Measurements from ENCODE around the gene XPO5. TPM values are rescaled to one million over a fixed set of nuclear protein-coding genes. Genes with fewer than 3 reads are reported as not detected.

Gene XPO5
- polyA plus RNA-seq, 1 of the 3 experiments (the other 2 are of a cell fraction) = 29.5 TPM

DNA sequence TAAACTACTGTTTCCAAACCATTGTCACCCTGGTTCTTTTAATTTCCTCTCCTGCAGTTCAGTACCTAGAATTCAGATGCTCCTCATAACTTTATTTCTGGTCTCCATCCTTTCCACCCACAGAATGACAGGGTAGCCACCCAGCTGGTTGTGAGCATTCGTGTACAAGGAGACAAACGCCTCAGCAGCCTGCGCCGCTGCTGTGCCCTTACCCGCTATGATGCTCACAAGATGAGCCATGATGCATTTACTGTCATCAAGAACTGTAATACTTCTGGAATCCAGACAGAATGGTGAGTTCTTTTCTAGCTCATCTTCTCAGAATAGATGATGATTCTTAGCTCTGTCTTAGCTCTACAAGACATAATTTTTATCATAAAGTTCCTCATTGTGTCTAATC, 34.6 kb upstream of the XPO5 start (continued):
- TF ChIP-seq, protein P1, sequence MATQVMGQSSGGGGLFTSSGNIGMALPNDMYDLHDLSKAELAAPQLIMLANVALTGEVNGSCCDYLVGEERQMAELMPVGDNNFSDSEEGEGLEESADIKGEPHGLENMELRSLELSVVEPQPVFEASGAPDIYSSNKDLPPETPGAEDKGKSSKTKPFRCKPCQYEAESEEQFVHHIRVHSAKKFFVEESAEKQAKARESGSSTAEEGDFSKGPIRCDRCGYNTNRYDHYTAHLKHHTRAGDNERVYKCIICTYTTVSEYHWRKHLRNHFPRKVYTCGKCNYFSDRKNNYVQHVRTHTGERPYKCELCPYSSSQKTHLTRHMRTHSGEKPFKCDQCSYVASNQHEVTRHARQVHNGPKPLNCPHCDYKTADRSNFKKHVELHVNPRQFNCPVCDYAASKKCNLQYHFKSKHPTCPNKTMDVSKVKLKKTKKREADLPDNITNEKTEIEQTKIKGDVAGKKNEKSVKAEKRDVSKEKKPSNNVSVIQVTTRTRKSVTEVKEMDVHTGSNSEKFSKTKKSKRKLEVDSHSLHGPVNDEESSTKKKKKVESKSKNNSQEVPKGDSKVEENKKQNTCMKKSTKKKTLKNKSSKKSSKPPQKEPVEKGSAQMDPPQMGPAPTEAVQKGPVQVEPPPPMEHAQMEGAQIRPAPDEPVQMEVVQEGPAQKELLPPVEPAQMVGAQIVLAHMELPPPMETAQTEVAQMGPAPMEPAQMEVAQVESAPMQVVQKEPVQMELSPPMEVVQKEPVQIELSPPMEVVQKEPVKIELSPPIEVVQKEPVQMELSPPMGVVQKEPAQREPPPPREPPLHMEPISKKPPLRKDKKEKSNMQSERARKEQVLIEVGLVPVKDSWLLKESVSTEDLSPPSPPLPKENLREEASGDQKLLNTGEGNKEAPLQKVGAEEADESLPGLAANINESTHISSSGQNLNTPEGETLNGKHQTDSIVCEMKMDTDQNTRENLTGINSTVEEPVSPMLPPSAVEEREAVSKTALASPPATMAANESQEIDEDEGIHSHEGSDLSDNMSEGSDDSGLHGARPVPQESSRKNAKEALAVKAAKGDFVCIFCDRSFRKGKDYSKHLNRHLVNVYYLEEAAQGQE (IDR thresholded peaks at IDR 0.05; ENCODE audit: low read depth, low read length) = no peak
- no peak for TF ChIP-seq RAD21 (IDR thresholded peaks at IDR 0.05; ENCODE audit: low read length)

DNA sequence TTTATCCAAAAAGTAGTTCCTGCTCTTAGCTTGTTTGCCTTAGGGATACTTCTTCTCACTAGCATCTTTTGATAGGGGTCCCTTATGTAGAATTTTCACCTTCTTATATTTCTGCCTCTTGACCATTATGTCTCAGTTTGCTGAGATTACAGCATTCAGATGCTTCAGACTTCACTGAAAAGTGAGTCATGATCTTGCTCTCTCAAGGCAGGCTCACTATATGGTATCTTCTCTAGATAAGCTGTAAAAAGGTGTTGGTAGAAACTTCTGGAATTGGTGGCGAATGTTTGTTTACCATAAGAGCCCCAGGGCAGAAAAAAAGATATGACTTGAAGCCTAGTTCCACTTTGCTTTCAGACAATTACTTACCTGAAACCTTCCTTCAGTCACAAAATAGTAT, 33.6 kb upstream of the XPO5 start:
- no peak overlapping the region for H3K27ac ChIP-seq (ENCODE audit: low read depth in 2 of 2, low read length in 1 of 2)
- no peak for DNase-seq
- peaks cover 0 to 3% of the 10 kb centered on the region in 2 experiments; a peak in 2 of 4 replicates for H3K4me1 ChIP-seq (ENCODE audit: control insufficient read depth in 1 of 2, insufficient read depth in 2 of 2, low read depth in 1 of 2, low read length in 1 of 2)
- no peak overlapping the region for H3K9ac ChIP-seq
- peaks cover 11% of the 10 kb centered on the region for H3F3A ChIP-seq (replicated peaks; ENCODE audit: insufficient read depth)
- H3K4me3 ChIP-seq (ENCODE audit: low read depth in 2 of 2, low read length in 1 of 2) = no peak overlapping the region
- WGBS (ENCODE audit: low lambda C conversion rate) = 92% methylated on average over 1 of the region's 1 CpG
- no peaks in the 10 kb centered on the region for H4K20me1 ChIP-seq (ENCODE audit: insufficient read depth)
- no peak overlapping the region for H3K4me2 ChIP-seq
- H2AFZ ChIP-seq (ENCODE audit: low read depth) = no peak overlapping the region
- H3K9me2 ChIP-seq = no peaks in the 10 kb centered on the region
- peaks cover 22% of the 10 kb centered on the region for H3K79me2 ChIP-seq (ENCODE audit: insufficient read depth)
- H3K27me3 ChIP-seq (ENCODE audit: insufficient read depth) = no peaks in the 10 kb centered on the region
- TF ChIP-seq RFX5 (IDR thresholded peaks at IDR 0.05; ENCODE audit: low read length) (no peak), POLR2AphosphoS5 (IDR thresholded peaks at IDR 0.05; ENCODE audit: low read depth, low read length) (no peak), FOXM1 (IDR thresholded peaks at IDR 0.05; ENCODE audit: low read depth) (no peak), FOSL2 (IDR thresholded peaks at IDR 0.05; ENCODE audit: borderline replicate concordance, low read depth) (no peak)
- TF ChIP-seq, protein P2, sequence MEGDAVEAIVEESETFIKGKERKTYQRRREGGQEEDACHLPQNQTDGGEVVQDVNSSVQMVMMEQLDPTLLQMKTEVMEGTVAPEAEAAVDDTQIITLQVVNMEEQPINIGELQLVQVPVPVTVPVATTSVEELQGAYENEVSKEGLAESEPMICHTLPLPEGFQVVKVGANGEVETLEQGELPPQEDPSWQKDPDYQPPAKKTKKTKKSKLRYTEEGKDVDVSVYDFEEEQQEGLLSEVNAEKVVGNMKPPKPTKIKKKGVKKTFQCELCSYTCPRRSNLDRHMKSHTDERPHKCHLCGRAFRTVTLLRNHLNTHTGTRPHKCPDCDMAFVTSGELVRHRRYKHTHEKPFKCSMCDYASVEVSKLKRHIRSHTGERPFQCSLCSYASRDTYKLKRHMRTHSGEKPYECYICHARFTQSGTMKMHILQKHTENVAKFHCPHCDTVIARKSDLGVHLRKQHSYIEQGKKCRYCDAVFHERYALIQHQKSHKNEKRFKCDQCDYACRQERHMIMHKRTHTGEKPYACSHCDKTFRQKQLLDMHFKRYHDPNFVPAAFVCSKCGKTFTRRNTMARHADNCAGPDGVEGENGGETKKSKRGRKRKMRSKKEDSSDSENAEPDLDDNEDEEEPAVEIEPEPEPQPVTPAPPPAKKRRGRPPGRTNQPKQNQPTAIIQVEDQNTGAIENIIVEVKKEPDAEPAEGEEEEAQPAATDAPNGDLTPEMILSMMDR (IDR thresholded peaks at IDR 0.05) = no peak
- TF ChIP-seq, protein P3, sequence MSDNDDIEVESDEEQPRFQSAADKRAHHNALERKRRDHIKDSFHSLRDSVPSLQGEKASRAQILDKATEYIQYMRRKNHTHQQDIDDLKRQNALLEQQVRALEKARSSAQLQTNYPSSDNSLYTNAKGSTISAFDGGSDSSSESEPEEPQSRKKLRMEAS (IDR thresholded peaks at IDR 0.05; ENCODE audit: low read depth) = no peak
- ChIA-PET CTCF (interaction anchor here (1.1 to 3.7 kb wide), 13 partner anchors 10 to 469 kb away, joined by 3 to 39 read pairs (median 7); partner anchors contain the start of gene GTPBP2), POLR2A (interaction anchor here (1.5 kb wide), 1 partner anchor 20 kb away, joined by 5 read pairs; the partner anchor contains the start of gene GTPBP2)
- peaks cover 39 to 74% of the 10 kb centered on the region in 2 experiments for H3K36me3 ChIP-seq (replicated peaks in 1 of 2; ENCODE audit: control insufficient read depth in 1 of 2, insufficient read depth in 2 of 2, low read length in 1 of 2)
- H3K9me3 ChIP-seq = no peaks in the 10 kb centered on the region

DNA sequence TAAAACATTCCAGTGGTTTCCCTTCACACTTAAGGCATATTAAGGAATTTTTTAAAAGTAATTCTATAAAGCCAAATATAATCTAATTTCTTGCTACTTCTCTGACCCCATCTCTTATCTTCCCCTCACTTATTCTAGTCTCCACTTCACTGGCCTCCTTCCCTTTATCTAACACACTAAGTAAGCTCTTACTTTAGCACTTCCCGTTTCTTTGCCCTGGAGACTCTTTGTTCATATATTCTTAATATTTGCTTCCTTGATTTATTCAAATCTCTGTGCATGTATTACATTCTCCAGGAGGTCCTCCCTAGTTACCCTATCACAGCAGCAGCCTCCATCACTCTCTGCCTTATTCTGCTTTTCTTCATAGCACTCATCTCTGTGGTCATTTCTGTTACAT, 33.0 kb upstream of the XPO5 start:
- H3K9ac ChIP-seq = no peak overlapping the region
- peaks cover 22% of the 10 kb centered on the region for H3K79me2 ChIP-seq (ENCODE audit: insufficient read depth)
- ChIA-PET CTCF (interaction anchor here (0.6 to 3.7 kb wide), 44 partner anchors 9 to 583 kb away, joined by 3 to 39 read pairs (median 4); partner anchors contain the start of genes GTPBP2, MAD2L1BP, MRPS18A and XPO5), POLR2A (interaction anchor here (0.6 to 1.5 kb wide), 2 partner anchors 21 to 359 kb away, joined by 3 to 5 read pairs; partner anchors contain the start of gene GTPBP2)
- H3K9me3 ChIP-seq = no peaks in the 10 kb centered on the region
- H3K36me3 ChIP-seq (replicated peaks in 1 of 2; ENCODE audit: control insufficient read depth in 1 of 2, insufficient read depth in 2 of 2, low read length in 1 of 2) = peaks cover 39 to 72% of the 10 kb centered on the region in 2 experiments
- H2AFZ ChIP-seq (ENCODE audit: low read depth) = no peak overlapping the region
- DNase-seq = no peak
- 90% methylated on average over 1 of the region's 1 CpG for WGBS (ENCODE audit: low lambda C conversion rate)
- no peak overlapping the region for H3K4me2 ChIP-seq
- 0 out of 2 replicates have a peak, but pooled peaks cover 3% of the 10 kb centered on the region for H4K20me1 ChIP-seq (ENCODE audit: insufficient read depth)
- no peaks in the 10 kb centered on the region for H3K27me3 ChIP-seq (ENCODE audit: insufficient read depth)
- TF ChIP-seq GATA2 (CRISPR knock-in tag; IDR thresholded peaks at IDR 0.05) (no peak), JUND (IDR thresholded peaks at IDR 0.05) (no peak), FOXJ3 (CRISPR knock-in tag; IDR thresholded peaks at IDR 0.05) (no peak), NFIC (IDR thresholded peaks at IDR 0.05; ENCODE audit: borderline replicate concordance) (no peak), GABPA (IDR thresholded peaks at IDR 0.05; ENCODE audit: low read depth) (no peak), RXRA (IDR thresholded peaks at IDR 0.05; ENCODE audit: borderline replicate concordance, low read depth) (no peak), YY1 (IDR thresholded peaks at IDR 0.05; ENCODE audit: low read depth) (no peak), CHD2 (IDR thresholded peaks at IDR 0.05; ENCODE audit: low read length, partially characterized antibody) (no peak), RCOR1 (IDR thresholded peaks at IDR 0.05; ENCODE audit: low read length) (no peak), FOSL2 (IDR thresholded peaks at IDR 0.05; ENCODE audit: borderline replicate concordance, low read depth) (no peak)
- TF ChIP-seq, protein P4, sequence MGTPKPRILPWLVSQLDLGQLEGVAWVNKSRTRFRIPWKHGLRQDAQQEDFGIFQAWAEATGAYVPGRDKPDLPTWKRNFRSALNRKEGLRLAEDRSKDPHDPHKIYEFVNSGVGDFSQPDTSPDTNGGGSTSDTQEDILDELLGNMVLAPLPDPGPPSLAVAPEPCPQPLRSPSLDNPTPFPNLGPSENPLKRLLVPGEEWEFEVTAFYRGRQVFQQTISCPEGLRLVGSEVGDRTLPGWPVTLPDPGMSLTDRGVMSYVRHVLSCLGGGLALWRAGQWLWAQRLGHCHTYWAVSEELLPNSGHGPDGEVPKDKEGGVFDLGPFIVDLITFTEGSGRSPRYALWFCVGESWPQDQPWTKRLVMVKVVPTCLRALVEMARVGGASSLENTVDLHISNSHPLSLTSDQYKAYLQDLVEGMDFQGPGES (IDR thresholded peaks at IDR 0.05; ENCODE audit: low read depth, low read length) = no peak
- no peak overlapping the region for H3K27ac ChIP-seq (ENCODE audit: low read depth in 2 of 2, low read length in 1 of 2)
- no peak overlapping the region for H3K4me3 ChIP-seq (ENCODE audit: low read depth in 2 of 2, low read length in 1 of 2)
- peaks cover 0 to 9% of the 10 kb centered on the region in 2 experiments; a peak in 2 of 4 replicates for H3K4me1 ChIP-seq (ENCODE audit: control insufficient read depth in 1 of 2, insufficient read depth in 2 of 2, low read depth in 1 of 2, low read length in 1 of 2)
- peaks cover 17% of the 10 kb centered on the region for H3F3A ChIP-seq (replicated peaks; ENCODE audit: insufficient read depth)
- H3K9me2 ChIP-seq = no peaks in the 10 kb centered on the region
